HG02852 (cell line): ENCODE measurements around the gene BLCAP.
"Not testable (repeated sequence)": the region's sequence is repeated elsewhere in the genome, so short reads cannot be mapped to it uniquely, and the experiment has no call there.

Experiments used
- ATAC-seq: cut with Tn5 transposase; IDR thresholded peaks from one replicate; pipeline ENCODE4 v1.9.1; 2021; ENCODE audit warnings: mild to moderate bottlenecking, moderate library complexity; ENCODE audit not compliant: unreplicated experiment

BLCAP gene

DNA sequence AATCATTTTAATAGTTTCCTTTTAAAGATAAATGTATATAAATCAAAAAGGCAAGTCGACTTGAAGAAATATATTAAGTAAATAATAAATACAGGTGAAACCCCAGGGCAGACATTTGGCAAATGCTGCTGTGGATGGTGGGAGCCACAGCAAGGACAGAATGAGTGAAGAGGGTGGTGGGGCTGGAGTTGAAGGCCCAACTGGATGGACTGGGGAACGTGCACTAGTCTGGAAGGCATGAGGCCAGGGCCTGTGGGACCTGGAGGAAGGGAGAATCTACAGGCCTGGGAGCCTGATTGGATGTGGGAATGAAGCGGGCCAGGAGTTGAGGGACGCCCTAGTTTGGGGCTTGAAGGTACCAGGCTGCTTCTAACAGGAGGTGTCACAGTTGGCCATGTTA lies 30.6 kb upstream of the BLCAP start:
- ATAC-seq, result no peak

DNA sequence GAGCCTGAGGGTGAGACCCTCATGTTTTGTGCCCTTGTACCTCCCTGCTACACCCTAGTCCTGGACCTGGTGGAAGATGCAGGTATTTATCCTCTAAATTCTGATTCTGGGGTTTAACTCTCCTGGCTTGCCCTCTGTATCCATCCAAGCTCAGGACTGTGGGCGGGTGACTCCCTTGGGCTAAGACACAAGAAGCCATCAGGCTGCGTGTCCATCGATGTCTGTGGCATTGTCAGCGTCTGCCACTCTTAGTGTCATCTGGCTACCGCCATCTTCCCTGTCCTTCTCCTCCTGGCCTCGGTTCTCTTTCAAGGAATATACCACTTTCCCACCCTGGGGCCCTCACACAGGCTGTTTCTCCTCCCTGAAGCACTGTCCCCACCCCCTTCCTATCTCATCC lies 28.9 kb upstream of the BLCAP start:
- ATAC-seq, result no peak

DNA sequence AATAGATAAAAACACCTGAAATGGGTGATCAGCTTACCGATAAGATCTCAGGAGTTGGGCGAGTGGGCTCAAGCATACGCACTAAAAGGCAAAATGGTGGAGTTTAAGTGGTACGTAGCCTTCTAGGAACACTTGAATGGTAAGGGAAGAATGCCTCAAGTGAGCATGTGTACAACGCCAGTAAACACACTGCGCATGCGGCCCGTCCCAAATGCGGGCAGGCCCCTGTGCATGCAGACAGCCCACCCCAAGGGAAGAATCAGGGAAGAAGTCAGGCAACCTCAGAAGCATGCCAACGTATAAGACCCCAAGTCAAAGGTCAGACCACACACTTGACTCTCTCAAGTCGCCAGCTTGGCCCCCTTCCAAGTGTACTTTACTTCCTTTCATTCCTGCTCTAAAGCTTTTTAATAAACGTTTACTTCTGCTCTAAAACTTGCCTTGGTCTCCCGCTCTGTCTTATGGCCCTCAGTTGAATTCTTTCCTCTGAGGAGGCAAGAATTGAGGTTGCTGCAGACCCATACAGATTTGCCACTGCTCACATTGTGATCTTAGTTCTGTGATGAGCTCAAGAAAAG lies 27.1 kb upstream of the BLCAP start:
- not testable (repeated sequence) for ATAC-seq

DNA sequence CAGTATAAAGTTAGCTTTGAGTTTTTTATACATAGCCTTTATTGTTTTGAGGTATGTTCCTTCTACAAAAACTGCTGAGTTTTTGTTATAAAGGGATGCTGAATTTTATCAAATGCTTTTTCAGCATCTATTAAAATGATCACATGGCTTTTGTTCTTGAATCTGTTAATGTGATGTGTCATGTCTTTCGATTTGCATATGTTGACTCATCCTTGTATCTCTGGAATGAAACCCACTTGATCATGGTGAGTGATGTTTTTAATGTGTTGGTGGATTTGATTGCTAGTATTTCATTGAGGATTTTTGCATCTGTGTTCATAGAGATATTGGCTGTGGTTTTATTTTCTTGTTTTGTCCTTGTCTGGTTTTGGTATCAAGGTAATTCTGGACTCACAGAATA lies 24.7 kb upstream of the BLCAP start:
- ATAC-seq, result no peak

DNA sequence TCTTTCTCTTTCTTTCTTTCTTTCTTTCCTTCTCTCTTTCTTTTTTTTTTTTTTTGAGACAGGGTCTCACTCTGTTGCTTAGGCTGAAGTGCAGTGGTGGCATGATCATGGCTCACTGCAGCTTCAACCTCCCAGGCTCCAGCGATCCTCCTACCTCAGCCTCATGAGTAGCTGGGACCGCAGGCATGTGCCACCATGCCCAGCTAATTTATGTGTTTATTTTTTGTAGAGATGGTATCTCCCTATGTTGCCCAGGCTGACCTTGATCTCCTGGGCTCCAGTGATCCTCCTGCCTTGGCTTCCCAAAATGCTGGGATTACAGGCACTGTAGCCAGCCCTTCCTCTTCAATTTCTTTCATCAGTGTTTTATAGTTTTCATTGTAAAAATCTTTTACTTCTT lies 24.0 kb upstream of the BLCAP start:
- not testable (repeated sequence) for ATAC-seq

DNA sequence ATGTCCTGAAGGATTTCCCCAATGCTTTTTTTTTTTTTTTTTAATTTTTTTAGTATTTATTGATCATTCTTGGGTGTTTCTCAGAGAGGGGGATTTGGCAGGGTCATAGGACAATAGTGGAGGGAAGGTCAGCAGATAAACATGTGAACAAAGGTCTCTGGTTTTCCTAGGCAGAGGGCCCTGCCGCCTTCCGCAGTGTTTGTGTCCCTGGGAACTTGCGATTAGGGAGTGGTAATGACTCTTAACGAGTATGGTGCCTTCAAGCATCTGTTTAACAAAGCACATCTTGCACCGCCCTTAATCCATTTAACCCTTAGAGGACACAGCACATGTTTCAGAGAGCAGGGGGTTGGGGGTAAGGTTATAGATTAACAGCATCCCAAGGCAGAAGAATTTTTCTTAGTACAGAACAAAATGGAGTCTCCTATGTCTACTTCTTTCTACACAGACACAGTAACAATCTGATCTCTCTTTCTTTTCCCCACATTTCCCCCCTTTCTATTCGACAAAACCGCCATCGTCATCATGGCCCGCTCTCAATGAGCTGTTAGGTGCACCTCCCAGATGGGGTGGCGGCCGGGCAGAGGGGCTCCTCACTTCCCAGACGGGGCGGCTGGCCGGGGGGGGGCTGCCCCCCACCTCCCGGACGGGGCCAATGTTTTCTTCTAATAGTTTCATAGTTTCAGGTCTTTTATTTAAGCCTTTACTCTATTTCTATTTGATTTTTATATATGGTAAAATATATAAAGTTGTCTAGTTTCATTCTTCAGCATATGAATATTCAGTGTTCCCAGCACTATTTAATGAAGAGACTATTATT lies 22.6 kb upstream of the BLCAP start:
- not testable (repeated sequence) for ATAC-seq

DNA sequence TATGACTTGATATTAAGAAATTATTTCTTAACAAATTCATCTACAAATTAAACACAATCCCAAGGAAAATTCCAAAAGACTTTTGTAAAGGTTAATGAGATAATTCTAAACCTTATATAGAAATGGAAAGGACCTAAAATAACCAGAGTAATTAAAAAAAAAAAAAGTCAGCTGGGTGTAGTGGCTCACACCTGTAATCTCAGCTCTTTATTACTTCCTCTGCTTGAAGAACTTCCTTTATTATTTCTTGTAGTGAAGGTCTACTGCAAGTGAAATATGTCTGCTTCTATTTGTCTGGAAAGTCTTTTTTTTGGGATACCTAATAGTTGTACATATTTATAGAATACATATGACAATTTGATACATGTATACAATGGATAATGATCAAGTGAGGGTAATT lies 20.2 kb upstream of the BLCAP start:
- no peak for ATAC-seq

DNA sequence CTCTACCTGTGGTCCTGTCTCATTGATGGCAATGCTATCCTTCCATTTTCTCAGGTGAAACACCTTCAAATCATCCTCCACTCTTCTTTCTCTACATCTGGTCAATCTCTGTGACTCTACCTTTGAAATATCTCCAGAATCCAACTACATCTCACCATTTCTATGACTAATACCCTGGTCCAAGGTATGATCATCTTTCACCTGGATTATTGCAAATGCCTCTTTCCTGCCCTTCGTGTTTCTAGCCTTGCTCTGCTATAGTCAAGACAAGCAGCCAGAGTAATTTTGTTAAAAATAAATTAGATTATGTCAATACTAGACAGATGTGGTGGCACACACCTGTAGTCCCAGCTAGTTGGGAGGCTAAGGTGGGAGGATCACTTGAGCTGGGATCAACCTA lies 17.8 kb upstream of the BLCAP start:
- no peak for ATAC-seq

DNA sequence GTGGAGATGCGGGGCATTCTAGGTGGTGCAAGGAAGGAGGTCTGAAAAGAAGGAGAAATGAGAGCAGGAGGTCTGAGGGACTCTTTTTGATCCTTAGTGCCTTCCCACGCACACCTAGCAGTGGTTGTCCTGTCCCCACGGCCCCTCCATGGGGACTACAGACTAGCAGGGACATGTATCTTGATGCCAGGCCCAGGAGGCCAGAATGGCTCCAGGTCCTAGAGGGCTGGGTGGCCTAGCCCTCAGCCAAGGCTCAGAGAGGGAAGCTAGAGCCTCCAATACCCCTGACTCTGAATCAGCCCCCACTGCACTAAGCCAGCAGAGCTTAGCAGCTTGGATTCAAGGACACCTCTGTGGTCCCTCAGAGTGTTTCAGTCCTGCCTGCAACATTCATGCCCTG lies 16.7 kb upstream of the BLCAP start:
- no peak for ATAC-seq

DNA sequence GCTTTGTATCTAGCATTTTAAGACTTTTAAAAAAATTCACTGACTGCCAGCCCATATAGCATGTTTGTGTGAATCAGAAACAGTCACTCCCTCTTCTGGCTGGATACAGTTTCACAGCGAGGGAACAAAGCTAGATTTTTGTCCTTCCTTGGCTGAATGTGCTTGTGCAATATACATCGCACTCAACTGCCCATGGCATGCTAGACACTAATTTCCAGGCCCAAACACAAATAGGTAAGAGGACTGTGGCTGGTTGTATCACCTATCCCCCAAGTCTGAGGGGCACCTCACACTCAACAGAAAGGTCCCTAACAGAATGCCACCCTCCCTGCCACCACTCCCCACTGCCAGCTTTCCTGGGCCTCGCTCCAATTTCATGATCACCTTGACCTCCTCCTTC lies 16.2 kb upstream of the BLCAP start:
- no peak for ATAC-seq

DNA sequence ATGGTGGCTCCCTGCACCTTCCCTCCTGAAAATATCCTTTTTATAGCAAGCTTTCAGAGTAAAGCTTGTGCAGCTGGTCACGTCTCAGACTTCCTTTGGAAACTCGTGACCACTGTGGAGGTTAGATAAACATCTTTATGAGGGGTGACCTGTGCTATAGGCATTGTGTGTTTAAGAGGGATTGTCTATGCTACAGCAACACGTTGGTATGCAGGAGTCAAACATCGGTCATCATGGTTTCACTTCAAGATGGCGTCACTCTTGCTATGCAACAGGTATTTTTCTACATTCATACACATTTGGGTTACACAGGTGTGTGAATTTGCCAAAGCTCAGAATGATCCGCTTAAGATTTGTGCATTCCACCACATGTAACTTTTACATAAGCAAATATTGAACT lies 14.6 kb upstream of the BLCAP start:
- no peak for ATAC-seq

DNA sequence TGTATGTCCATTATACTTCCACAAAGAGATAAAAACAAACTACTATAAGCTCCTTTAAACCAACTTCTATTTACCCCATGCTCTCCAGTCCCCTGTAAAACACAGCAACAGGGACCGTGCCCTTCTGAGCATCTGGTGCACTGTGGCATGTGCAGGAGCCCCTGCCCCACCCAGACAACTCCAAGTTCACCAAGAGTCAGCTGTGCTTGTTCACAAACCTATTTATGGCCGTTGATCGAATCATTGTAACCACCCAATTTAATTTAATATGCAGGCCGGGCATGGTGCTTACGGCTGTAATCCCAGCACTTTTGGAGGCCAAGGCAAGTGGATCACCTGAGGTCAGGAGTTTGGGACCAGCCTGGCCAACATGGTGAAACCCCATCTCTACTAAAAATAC lies 13.7 kb upstream of the BLCAP start:
- no peak for ATAC-seq

DNA sequence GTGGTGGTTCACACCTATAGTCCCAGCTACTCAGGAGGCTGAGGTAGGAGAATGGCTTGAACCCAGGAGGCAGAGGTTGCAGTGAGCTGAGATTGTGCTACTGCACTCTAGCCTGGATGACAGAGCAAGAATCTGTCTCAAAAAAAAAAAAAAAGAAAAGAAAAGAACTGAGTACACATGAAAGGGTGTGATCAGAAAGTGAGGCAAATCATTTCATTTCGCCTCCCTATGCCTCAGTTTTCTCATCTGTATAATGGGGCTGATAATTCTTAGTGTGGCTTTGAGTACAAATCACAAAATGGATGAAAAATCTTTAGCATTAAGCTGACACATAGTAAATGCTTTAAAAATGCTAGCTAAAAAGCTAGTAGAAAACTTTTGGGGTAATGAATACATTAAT lies 13.2 kb upstream of the BLCAP start:
- not testable (repeated sequence) for ATAC-seq

DNA sequence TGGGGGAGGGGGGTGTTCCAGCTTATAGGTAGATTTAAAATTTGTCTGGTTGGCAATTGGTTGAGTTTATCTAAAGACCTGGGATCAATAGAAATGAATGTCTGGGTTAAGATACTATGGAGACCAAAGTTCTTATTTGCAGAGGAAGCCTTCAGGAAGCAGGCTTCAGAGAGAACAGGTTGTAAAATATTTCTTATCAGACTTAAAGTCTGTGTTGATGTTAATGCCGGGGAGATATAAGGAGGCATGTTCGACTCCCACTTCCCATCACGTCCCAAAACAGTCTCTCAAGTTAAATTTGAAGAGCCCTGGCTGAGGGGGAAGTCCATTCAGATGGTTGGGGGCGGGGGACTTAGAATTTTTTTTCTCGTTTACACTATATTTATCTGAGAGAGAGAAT lies 12.3 kb upstream of the BLCAP start:
- ATAC-seq, result no peak

DNA sequence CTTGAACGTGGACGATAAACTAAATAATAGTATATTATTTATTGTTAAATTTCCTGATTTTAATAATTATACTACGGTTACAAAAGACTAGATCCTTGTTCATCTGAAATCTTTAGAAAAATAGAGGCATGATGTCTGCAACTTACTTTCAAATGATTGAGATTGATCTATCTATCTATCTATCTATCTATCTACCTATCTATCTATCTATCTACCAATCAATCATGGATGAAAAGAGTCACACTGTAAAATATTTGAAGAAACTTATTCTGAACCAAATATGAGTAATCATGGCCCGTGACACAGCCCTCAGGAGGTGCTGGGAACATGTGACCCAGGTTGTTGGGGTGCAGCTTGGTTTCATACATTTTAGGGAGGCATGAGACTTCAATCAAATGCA lies 11.7 kb upstream of the BLCAP start:
- no peak for ATAC-seq

DNA sequence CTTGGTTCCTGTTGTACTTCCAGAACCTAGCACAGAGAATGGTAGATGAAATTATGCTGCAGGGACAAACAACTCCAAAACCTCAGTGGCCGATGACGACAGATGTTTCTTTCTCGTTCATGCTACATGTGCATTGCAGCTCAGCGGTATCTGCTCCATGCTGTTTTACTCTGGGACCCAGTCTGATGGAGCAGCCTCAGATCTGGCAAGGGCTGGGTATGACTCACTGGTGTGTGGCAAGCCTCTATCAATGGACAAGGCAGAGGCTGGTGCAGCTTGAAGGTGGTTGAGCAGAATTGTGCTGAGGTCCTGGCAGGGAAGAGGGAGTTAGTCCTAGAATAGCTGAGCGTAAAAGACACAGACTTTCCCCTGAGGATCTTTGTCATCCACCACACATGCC lies 10.3 kb upstream of the BLCAP start:
- no peak for ATAC-seq

DNA sequence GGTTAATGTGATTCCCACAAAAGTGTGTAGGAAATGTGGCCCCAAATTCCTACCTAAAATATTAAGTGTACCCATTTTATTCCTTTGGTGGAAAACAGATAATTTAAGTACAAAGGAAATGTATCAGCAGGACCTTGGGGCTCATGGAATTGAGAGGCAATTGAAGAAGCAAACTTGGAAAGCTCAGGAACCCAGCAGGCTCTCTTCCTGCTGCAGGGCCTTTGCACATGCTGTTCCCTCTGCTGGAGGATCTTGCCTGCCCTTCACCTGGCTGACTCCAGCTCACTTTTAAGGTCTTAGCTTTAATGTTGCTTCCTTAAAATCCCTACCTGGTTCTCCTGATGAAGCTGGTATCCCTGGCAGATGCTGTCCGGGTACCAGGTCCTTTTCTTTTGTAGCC lies 9.8 kb upstream of the BLCAP start:
- ATAC-seq, result no peak

DNA sequence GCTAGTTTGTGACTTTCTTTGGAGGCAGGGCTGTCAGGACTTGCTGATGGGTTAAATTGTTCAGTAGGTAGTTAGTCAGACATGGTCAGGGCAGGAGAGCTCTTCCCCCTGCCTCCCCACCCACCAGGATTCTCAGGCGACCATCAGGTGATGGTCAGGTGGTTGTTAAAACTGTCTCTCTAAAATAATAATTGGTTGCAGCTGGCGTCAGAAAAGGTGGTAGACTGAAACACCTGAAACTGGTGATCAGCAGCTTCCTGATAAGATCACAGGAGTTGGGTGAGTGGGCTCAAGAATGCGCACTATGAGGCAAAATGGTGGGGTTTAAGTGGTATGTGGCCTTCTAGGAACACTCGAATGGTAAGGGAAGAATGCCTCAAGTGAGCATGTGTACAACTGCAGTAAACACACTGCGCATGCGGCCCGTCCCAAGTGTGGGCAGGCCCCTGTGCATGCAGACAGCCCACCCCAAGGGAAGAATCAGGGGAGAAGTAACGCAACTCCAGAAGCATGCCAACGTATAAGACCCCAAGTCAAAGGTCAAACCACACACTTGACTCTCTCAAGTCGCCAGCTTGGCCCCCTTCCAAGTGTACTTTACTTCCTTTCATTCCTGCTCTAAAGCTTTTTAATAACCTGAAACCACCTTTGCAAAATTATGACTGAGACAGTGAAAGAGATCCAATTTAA lies 7.9 kb upstream of the BLCAP start:
- no peak for ATAC-seq

DNA sequence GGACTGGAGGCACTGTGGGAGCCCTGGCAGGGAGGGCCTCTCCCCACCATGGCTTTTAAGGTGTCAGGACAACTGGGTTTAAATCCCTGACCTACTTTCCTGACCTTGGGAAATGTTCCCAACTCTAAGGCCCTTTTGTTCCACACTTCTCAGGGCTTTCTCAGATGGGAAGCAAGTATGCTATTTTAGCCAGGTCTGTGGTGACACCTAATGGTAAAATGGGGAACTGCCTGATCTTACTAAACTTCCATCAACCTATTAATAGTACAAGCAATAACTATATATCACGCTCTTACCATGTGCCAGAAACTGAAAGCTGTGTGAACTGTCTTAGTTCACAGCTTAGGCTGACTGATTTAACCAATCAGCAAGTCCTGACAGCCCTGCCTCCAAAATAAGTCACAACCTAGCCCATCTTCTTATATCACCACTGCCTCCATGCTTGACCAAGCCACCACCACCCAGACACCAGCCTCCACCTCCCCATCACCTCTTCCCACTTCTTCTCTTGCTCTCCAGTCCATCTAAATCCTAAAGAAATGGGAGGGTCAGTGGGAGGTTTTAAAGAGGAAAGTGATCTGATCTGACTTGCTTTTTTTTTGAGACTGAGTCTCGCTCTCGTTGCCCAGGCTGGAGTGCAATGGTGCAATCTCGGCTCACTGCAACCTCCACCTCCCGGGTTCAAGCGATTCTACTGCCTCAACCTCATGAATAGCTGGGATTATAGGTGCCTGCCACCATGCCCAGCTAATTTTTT lies 6.9 kb upstream of the BLCAP start:
- peak; percentile 79 for ATAC-seq

DNA sequence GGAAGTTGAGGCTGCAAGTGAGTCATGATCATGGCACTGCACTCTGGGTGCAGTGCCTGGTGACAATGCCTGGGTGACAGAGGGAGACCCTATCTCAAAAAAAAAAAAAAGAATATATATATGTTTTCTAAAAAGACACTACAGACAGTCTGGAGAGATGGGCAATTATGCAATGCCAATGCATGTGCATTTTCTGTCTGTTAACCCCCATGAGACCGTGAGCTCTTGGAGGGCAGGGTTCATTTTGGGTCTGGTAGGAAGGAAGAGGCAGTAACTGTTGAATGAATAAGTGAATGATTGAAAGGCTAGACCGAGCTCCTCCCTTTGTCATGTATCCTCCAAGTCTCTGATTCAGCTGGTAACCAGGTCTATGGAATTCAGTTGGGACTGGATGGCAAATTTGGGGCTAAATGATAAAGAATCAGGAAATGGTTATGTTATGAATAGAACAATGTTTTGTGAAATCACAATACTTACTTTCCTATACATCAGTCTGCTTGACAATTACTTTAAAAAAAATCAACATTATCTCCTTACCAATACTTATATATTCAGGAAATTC lies 5.6 kb upstream of the BLCAP start:
- ATAC-seq, result no peak

DNA sequence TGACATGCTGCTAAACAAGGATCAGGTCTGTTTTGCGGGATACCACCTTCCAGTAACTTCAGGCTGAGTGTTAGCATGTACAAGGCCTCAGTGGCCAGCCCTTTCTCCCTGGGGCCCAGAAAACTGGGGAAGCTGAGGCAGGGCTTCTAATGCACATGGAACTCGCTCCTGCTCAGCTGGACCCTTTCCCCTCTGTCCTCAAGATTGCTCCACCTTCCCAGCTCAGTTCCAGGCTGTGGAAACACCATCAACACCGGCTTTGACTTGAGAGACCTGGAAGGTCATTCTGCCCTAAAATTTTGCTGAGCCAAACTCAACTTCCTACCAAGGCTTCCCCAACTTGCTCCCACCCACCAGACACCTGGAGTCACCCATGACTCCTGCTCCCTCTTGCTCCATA lies 4.2 kb upstream of the BLCAP start:
- ATAC-seq, result no peak
